HepG2 (cell line): ENCODE results near the gene NCOR2. TPM values are rescaled to one million over a fixed set of nuclear protein-coding genes. Genes with fewer than 3 reads are reported as not detected.

Experiments
- ATAD3A ChIP-seq: sonication (generic); formaldehyde crosslinking; IDR thresholded peaks from 2 replicates; pipeline ENCODE4 v1.4.0; 2020; ENCODE audit warnings: missing genetic modification reagents
- CEBPG ChIP-seq: IDR thresholded peaks from 2 replicates; pipeline ENCODE4 v1.6.1; 2016
- PLRG1 ChIP-seq: fragments of 450-650 bp; conservative IDR thresholded peaks from 2 replicates; pipeline ENCODE4 v1.6.1; 2016
- RBM22 ChIP-seq: fragments of 200-400 bp; formaldehyde crosslinking; optimal IDR thresholded peaks from 2 replicates; pipeline ENCODE3; 2017; ENCODE audit warnings: mild to moderate bottlenecking, low read length, moderate library complexity
- SP140L ChIP-seq: sonication (generic); formaldehyde crosslinking; IDR thresholded peaks from 2 replicates; pipeline ENCODE4 v1.4.0; 2020; ENCODE audit warnings: missing genetic modification reagents, borderline replicate concordance
- STAT5B ChIP-seq: sonication (generic); formaldehyde crosslinking; IDR thresholded peaks from 2 replicates; pipeline ENCODE4 v1.4.0; 2020; ENCODE audit warnings: missing genetic modification reagents
- TP53 ChIP-seq: sonication (generic); formaldehyde crosslinking; conservative IDR thresholded peaks from 2 replicates; pipeline ENCODE4 v1.4.0; 2020; ENCODE audit warnings: missing genetic modification reagents
- ZBTB20 ChIP-seq: sonication (generic); formaldehyde crosslinking; IDR thresholded peaks from 2 replicates; pipeline ENCODE4 v1.8.1; 2023; ENCODE audit warnings: missing genetic modification reagents, low read depth, mild to moderate bottlenecking, borderline replicate concordance
- ZC3H4 ChIP-seq: sonication (generic); formaldehyde crosslinking; IDR thresholded peaks from 2 replicates; pipeline ENCODE4 v1.4.0; 2020; ENCODE audit warnings: missing genetic modification reagents, borderline replicate concordance
- ZNF143 ChIP-seq: sonication (generic); formaldehyde crosslinking; IDR thresholded peaks from 2 replicates; pipeline ENCODE4 v1.4.0; 2020; ENCODE audit warnings: missing genetic modification reagents
- ZNF430 ChIP-seq: sonication (generic); formaldehyde crosslinking; IDR thresholded peaks from 2 replicates; pipeline ENCODE4 v1.9.0; 2021; ENCODE audit warnings: mild to moderate bottlenecking, missing genetic modification reagents
- ZNF841 ChIP-seq: sonication (generic); formaldehyde crosslinking; IDR thresholded peaks from 2 replicates; pipeline ENCODE4 v1.8.1; 2023; ENCODE audit warnings: missing genetic modification reagents, borderline replicate concordance
- polyA plus RNA-seq, 8 experiments: library from polyadenylated mRNA; depleted of rRNA in 3 of 8; stranded (reverse) in 7 of 8; unstranded in 1 of 8; fragments of >200 nt; fragmentation: Illumina TruSeq in 4 of 8; extraction: Trizol in 4 of 8; gene quantifications; 2 replicates each; pipeline versions ENCODE4 v1.2.1 to v1.2.3, GENCODE V29; 2011 to 2016; ENCODE audit warnings: low read depth in 4 of 8, missing spikeins in 1 of 8, mixed read lengths in 1 of 8; ENCODE audit not compliant: insufficient read depth in 1 of 8
- total RNA-seq, 5 experiments: library from RNA; depleted of rRNA; stranded (reverse); fragments of >200 nt; fragmentation: Illumina TruSeq; extraction: Trizol; gene quantifications; 2 replicates each; pipeline ENCODE4 v1.2.3, GENCODE V29; 2016; ENCODE audit warnings: low read depth in 1 of 5
- TF ChIP-seq, protein P1 (sequence below), 2 experiments: sonication (generic) in 1 of 2; formaldehyde crosslinking in 1 of 2; IDR thresholded peaks; 2 replicates each; pipeline versions ENCODE4 v1.4.0 to v1.6.1; 2016 to 2020; ENCODE audit warnings: borderline replicate concordance in 1 of 2, low read depth in 1 of 2, mild to moderate bottlenecking in 1 of 2, missing genetic modification reagents in 1 of 2
- TF ChIP-seq, protein P2 (sequence below): sonication (generic); formaldehyde crosslinking; IDR thresholded peaks from 2 replicates; pipeline ENCODE4 v1.4.0; 2020; ENCODE audit warnings: missing genetic modification reagents
- TF ChIP-seq, protein P3 (sequence below): sonication (generic); formaldehyde crosslinking; IDR thresholded peaks from 2 replicates; pipeline ENCODE4 v1.5.0; 2020; ENCODE audit warnings: mild to moderate bottlenecking, missing genetic modification reagents, borderline replicate concordance
- TF ChIP-seq, protein P4 (sequence below): sonication (generic); formaldehyde crosslinking; IDR thresholded peaks from 2 replicates; pipeline ENCODE4 v1.5.0; 2020; ENCODE audit warnings: missing genetic modification reagents

Gene NCOR2
- total and polyA plus RNA-seq, 2 of the 13 experiments (the other 11 are each of a cell fraction or from before 2014, with no cell fraction given), result 4.5 to 5.7 TPM

DNA sequence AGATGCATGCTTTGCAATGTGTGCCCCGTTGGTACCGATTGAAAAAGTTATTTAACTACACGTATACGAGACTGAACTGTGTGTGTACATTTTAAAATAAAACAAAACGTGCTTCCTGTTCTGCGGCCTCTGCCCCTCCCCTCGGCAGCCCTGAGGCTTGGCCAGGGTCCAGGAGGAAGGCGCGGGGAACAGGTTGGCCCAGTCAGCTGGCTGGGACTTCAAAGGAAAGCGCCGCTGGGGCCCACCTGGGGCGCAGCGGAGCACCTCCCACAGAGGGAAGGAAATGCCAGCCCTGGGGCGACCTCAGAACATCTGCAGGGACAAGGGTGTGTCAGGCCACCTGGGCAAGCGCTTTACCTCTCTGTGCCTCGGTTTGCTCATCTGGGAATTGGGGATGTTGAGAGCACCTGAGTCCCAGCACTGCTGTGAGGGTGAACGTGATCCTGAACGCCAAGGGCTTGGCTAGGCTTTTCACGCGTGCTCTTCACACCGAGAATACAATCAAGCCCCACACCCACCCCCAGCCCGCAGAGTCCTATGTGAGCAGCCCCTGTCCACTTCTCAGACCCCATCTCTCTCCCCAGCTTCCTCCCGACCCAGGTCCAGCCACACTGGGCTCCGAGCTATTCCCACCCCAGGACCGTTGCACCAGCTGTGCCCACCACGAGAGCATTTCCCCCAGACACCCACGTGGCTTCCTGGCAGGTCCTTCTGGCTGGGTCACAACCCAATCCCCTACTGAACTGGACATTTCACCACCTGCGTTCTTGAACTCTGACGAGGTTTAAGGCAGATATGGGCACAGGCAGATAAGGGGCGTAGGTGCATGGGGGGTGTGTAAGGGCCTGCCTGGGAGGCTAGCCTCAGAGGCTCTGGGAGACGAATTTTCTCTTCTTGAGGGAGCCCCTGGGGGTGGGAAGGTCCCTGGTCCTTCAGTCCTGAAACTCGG, 41.9 kb upstream of the NCOR2 start (continued):
- TF ChIP-seq, protein P1, sequence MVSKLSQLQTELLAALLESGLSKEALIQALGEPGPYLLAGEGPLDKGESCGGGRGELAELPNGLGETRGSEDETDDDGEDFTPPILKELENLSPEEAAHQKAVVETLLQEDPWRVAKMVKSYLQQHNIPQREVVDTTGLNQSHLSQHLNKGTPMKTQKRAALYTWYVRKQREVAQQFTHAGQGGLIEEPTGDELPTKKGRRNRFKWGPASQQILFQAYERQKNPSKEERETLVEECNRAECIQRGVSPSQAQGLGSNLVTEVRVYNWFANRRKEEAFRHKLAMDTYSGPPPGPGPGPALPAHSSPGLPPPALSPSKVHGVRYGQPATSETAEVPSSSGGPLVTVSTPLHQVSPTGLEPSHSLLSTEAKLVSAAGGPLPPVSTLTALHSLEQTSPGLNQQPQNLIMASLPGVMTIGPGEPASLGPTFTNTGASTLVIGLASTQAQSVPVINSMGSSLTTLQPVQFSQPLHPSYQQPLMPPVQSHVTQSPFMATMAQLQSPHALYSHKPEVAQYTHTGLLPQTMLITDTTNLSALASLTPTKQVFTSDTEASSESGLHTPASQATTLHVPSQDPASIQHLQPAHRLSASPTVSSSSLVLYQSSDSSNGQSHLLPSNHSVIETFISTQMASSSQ (IDR thresholded peaks at IDR 0.05; ENCODE audit: low read depth), result 0 out of 2 replicates have a peak, but pooled peaks have one; percentile 20
- TF ChIP-seq, protein P1 (CRISPR knock-in tag; IDR thresholded peaks at IDR 0.05; ENCODE audit: borderline replicate concordance), result no peak
- TF ChIP-seq TP53 (CRISPR knock-in tag) (no peak), PLRG1 (no peak), ZNF143 (0 out of 2 replicates have a peak, but pooled peaks have one; percentile 11), ZC3H4 (no peak), ATAD3A (CRISPR knock-in tag) (no peak), STAT5B (CRISPR knock-in tag) (no peak), CEBPG (CRISPR knock-in tag) (peak; percentile 18; the same call in 1 of the 2 replicates), ZBTB20 (CRISPR knock-in tag) (peak; percentile 44; the same call in 1 of the 2 replicates), ZNF430 (peak; percentile 23; the same call in 1 of the 2 replicates), RBM22 (no peak), SP140L (no peak), ZNF841 (CRISPR knock-in tag) (no peak)
- TF ChIP-seq, protein P2, sequence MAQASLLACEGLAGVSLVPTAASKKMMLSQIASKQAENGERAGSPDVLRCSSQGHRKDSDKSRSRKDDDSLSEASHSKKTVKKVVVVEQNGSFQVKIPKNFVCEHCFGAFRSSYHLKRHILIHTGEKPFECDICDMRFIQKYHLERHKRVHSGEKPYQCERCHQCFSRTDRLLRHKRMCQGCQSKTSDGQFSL (CRISPR knock-in tag), result no peak
- TF ChIP-seq, protein P3, sequence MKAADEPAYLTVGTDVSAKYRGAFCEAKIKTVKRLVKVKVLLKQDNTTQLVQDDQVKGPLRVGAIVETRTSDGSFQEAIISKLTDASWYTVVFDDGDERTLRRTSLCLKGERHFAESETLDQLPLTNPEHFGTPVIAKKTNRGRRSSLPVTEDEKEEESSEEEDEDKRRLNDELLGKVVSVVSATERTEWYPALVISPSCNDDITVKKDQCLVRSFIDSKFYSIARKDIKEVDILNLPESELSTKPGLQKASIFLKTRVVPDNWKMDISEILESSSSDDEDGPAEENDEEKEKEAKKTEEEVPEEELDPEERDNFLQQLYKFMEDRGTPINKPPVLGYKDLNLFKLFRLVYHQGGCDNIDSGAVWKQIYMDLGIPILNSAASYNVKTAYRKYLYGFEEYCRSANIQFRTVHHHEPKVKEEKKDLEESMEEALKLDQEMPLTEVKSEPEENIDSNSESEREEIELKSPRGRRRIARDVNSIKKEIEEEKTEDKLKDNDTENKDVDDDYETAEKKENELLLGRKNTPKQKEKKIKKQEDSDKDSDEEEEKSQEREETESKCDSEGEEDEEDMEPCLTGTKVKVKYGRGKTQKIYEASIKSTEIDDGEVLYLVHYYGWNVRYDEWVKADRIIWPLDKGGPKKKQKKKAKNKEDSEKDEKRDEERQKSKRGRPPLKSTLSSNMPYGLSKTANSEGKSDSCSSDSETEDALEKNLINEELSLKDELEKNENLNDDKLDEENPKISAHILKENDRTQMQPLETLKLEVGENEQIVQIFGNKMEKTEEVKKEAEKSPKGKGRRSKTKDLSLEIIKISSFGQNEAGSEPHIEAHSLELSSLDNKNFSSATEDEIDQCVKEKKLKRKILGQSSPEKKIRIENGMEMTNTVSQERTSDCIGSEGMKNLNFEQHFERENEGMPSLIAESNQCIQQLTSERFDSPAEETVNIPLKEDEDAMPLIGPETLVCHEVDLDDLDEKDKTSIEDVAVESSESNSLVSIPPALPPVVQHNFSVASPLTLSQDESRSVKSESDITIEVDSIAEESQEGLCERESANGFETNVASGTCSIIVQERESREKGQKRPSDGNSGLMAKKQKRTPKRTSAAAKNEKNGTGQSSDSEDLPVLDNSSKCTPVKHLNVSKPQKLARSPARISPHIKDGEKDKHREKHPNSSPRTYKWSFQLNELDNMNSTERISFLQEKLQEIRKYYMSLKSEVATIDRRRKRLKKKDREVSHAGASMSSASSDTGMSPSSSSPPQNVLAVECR (CRISPR knock-in tag), result peak; percentile 57; the same call in 1 of the 2 replicates
- TF ChIP-seq, protein P4, sequence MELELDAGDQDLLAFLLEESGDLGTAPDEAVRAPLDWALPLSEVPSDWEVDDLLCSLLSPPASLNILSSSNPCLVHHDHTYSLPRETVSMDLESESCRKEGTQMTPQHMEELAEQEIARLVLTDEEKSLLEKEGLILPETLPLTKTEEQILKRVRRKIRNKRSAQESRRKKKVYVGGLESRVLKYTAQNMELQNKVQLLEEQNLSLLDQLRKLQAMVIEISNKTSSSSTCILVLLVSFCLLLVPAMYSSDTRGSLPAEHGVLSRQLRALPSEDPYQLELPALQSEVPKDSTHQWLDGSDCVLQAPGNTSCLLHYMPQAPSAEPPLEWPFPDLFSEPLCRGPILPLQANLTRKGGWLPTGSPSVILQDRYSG, result no peak
